ENCODE results near the gene SRMS. TPM values are rescaled to one million over a fixed set of nuclear protein-coding genes. Genes with fewer than 3 reads are reported as not detected.

SRMS gene
- total and polyA plus RNA-seq, 4 donors: not detected

GRCh38 chr20:63587256-63587655 is 39.7 kb upstream of the SRMS start:
- Histone ChIP-seq H3K27ac (ENCODE audit: low read depth in 1 of 2, low read length in 2 of 2) (no peak overlapping the region), H3K4me1 (ENCODE audit: control insufficient read depth in 4 of 4, insufficient read depth in 4 of 4, low read length in 3 of 4) (no peaks in the 10 kb centered on the region), H3K4me3 (ENCODE audit: low read depth in 1 of 3, low read length in 3 of 3) (no peak overlapping the region), H3K36me3 (ENCODE audit: control insufficient read depth in 4 of 4, insufficient read depth in 3 of 4, low read depth in 1 of 4, low read length in 3 of 4) (peaks cover 0 to 29% (median 13%) of the 10 kb centered on the region in 4 donors), H3K9me3 (ENCODE audit: control insufficient read depth in 4 of 4, low read length in 3 of 4) (no peaks in the 10 kb centered on the region), H3K9ac (ENCODE audit: low read depth in 1 of 2, low read length in 2 of 2) (no peak overlapping the region), H3K27me3 (ENCODE audit: control insufficient read depth in 4 of 4, insufficient read depth in 4 of 4, low read length in 3 of 4) (no peaks in the 10 kb centered on the region)
- TF ChIP-seq EGR1 (IDR thresholded peaks at IDR 0.05; ENCODE audit: low read depth in 2 of 2) (no peak), NR2F2 (IDR thresholded peaks at IDR 0.05) (no peak), RAD21 (IDR thresholded peaks at IDR 0.05) (no peak), YY1 (IDR thresholded peaks at IDR 0.05) (no peak), ZBTB33 (IDR thresholded peaks at IDR 0.05) (no peak), GABPA (IDR thresholded peaks at IDR 0.05 in 1 of 2, conservative IDR thresholded peaks at IDR 0.05 in 1 of 2) (no peak), HNF4G (IDR thresholded peaks at IDR 0.05) (no peak), SP1 (IDR thresholded peaks at IDR 0.05) (no peak), RXRA (IDR thresholded peaks at IDR 0.05) (no peak), HNF4A (conservative IDR thresholded peaks at IDR 0.05) (no peak), REST (IDR thresholded peaks at IDR 0.05) (no peak), JUND (IDR thresholded peaks at IDR 0.05) (no peak), FOXA2 (IDR thresholded peaks at IDR 0.05) (no peak)
- TF ChIP-seq, protein P1, sequence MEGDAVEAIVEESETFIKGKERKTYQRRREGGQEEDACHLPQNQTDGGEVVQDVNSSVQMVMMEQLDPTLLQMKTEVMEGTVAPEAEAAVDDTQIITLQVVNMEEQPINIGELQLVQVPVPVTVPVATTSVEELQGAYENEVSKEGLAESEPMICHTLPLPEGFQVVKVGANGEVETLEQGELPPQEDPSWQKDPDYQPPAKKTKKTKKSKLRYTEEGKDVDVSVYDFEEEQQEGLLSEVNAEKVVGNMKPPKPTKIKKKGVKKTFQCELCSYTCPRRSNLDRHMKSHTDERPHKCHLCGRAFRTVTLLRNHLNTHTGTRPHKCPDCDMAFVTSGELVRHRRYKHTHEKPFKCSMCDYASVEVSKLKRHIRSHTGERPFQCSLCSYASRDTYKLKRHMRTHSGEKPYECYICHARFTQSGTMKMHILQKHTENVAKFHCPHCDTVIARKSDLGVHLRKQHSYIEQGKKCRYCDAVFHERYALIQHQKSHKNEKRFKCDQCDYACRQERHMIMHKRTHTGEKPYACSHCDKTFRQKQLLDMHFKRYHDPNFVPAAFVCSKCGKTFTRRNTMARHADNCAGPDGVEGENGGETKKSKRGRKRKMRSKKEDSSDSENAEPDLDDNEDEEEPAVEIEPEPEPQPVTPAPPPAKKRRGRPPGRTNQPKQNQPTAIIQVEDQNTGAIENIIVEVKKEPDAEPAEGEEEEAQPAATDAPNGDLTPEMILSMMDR (IDR thresholded peaks at IDR 0.05; ENCODE audit: low read depth, low read length, missing input control): no peak
- TF ChIP-seq, protein P2, sequence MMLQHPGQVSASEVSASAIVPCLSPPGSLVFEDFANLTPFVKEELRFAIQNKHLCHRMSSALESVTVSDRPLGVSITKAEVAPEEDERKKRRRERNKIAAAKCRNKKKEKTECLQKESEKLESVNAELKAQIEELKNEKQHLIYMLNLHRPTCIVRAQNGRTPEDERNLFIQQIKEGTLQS (IDR thresholded peaks at IDR 0.05): no peak
- DNase-seq (ENCODE audit: low spot score): no peak
- WGBS: 97% methylated on average over 12 of the region's 12 CpGs

- H3K9ac ChIP-seq (ENCODE audit: low read depth in 1 of 2, low read length in 2 of 2): no peak overlapping the region
- H3K4me1 ChIP-seq (ENCODE audit: control insufficient read depth in 4 of 4, insufficient read depth in 4 of 4, low read length in 3 of 4): no peaks in the 10 kb centered on the region
- DNase-seq (ENCODE audit: low spot score): no peak
- peaks cover 0 to 24% (median 9%) of the 10 kb centered on the region in 4 donors for H3K36me3 ChIP-seq (ENCODE audit: control insufficient read depth in 4 of 4, insufficient read depth in 3 of 4, low read depth in 1 of 4, low read length in 3 of 4)
- no peak for TF ChIP-seq TAF1 (conservative IDR thresholded peaks at IDR 0.05)
- H3K27ac ChIP-seq (ENCODE audit: low read depth in 1 of 2, low read length in 2 of 2): no peak overlapping the region
- no peak overlapping the region for H3K4me3 ChIP-seq (ENCODE audit: low read depth in 1 of 3, low read length in 3 of 3)
- no peaks in the 10 kb centered on the region for H3K27me3 ChIP-seq (ENCODE audit: control insufficient read depth in 4 of 4, insufficient read depth in 4 of 4, low read length in 3 of 4)
- WGBS: 96% methylated on average over 17 of the region's 17 CpGs
- no peaks in the 10 kb centered on the region for H3K9me3 ChIP-seq (ENCODE audit: control insufficient read depth in 4 of 4, low read length in 3 of 4)
Measured at GRCh38 chr20:63586797-63587196, 39.2 kb upstream of the SRMS start.

All from liver (tissue), 9 donors.